Panc1 (cell line): ENCODE results near the gene NMRK1. TPM values are rescaled to one million over a fixed set of nuclear protein-coding genes. Genes with fewer than 3 reads are reported as not detected.

Experiments used
- ATAC-seq: fragments of 200-7000 bp; cut with Tn5 transposase; 2 replicates; pipeline ENCODE4 v1.9.1; 2020; ENCODE audit warnings: mild to moderate bottlenecking, moderate library complexity
- BruUV-seq: library from RNA; stranded (reverse); fragments of 400-500 nt; replicated peaks from 2 replicates; lab custom pipeline; 2021; lab: Mats Ljungman, UMichigan
- CTCF ChIA-PET: fragments of 300-600 bp; sonication (Branson Sonifier 250); formaldehyde crosslinking; loops from one replicate; lab custom pipeline; 2022; ENCODE audit warnings: antibody characterized with exemption; lab: Charles Lee
- POLR2A ChIA-PET: fragments of 300-600 bp; sonication (Branson Sonifier 250); formaldehyde crosslinking; loops from one replicate; lab custom pipeline; 2022; ENCODE audit warnings: antibody characterized with exemption; lab: Charles Lee
- DNase-seq: peaks from one replicate; pipeline ENCODE4 v3.0.0-alpha.2; 2010; ENCODE audit warnings: low read depth, low spot score
- H3K27ac ChIP-seq: 2 replicates; pipeline ENCODE4 v1.5.1; 2011; ENCODE audit warnings: mild to moderate bottlenecking, low read length, inconsistent platforms
- H3K27me3 ChIP-seq: fragments of 200-500 bp; sonication (Bioruptor generic); 2 replicates; pipeline ENCODE4 v1.6.0; 2014; ENCODE audit warnings: low read length, inconsistent platforms; ENCODE audit not compliant: control insufficient read depth, insufficient read depth
- H3K36me3 ChIP-seq: fragments of 200-500 bp; sonication (Bioruptor generic); 2 replicates; pipeline ENCODE4 v1.5.1; 2014; ENCODE audit warnings: inconsistent platforms, mild to moderate bottlenecking, low read length, moderate library complexity; ENCODE audit not compliant: control insufficient read depth, insufficient read depth
- H3K4me1 ChIP-seq: 2 replicates; pipeline ENCODE4 v1.5.1; 2011; ENCODE audit warnings: inconsistent platforms, mild to moderate bottlenecking, low read length, moderate library complexity; ENCODE audit not compliant: control insufficient read depth, insufficient read depth
- H3K4me3 ChIP-seq, 2 experiments: 2 replicates each; pipeline ENCODE4 v1.5.1; 2011 to 2012; ENCODE audit warnings: low read depth in 2 of 2, low read length in 2 of 2, mild to moderate bottlenecking in 2 of 2, inconsistent platforms in 1 of 2, moderate library complexity in 1 of 2
- H3K9me3 ChIP-seq: fragments of 200-500 bp; sonication (Bioruptor generic); 2 replicates; pipeline ENCODE4 v1.5.1; 2014; ENCODE audit warnings: low read depth, mild to moderate bottlenecking, inconsistent platforms, low read length, moderate library complexity; ENCODE audit not compliant: control insufficient read depth, insufficient read depth
- CTCF ChIP-seq: fragments of 450-650 bp; IDR thresholded peaks from 2 replicates; pipeline ENCODE4 v1.5.1; 2017; ENCODE audit warnings: mild to moderate bottlenecking
- POLR2AphosphoS5 ChIP-seq: IDR thresholded peaks from 2 replicates; pipeline ENCODE4 v1.6.1; 2012; ENCODE audit warnings: mild to moderate bottlenecking, low read depth, low read length, moderate library complexity
- SIN3A ChIP-seq: IDR thresholded peaks from 2 replicates; pipeline ENCODE4 v1.6.1; 2012; ENCODE audit warnings: low read depth, mild to moderate bottlenecking, low read length, moderate library complexity, borderline replicate concordance; ENCODE audit not compliant: insufficient read depth
- TCF7L2 ChIP-seq: IDR thresholded peaks from 2 replicates; pipeline ENCODE4 v1.6.1; 2011; ENCODE audit warnings: mild to moderate bottlenecking, low read depth, low read length, inconsistent platforms
- in situ Hi-C: cut with HindIII; loops from 2 replicates; pipeline ENCODE4 v1.10.0; 2016; ENCODE audit warnings: low sequenced_read_pairs, low pct_unique_long_range_greater_than_20kb
- intact Hi-C: fragments of 100-400 bp; cut with micrococcal nuclease; formaldehyde crosslinking; loops from one replicate; pipeline ENCODE4 v1.10.0; 2022; ENCODE audit not compliant: unreplicated experiment
- total RNA-seq: library from RNA; stranded (reverse); gene quantifications from one replicate; pipeline ENCODE4 v1.2.1, GENCODE V29; 2021; ENCODE audit not compliant: unreplicated experiment
- TF ChIP-seq, protein P1 (sequence below), 2 experiments: IDR thresholded peaks; 2 replicates each; pipeline ENCODE4 v1.6.1; 2011 to 2012; ENCODE audit warnings: low read depth in 2 of 2, control low read depth in 1 of 2, low read length in 1 of 2, mild to moderate bottlenecking in 1 of 2, moderate library complexity in 1 of 2; ENCODE audit not compliant: insufficient read depth in 1 of 2

NMRK1 gene
- total RNA-seq, 1 experiment from 2014 or later: 16.0 TPM

GRCh38 chr9:75130621-75131230, 42.8 kb upstream of the NMRK1 start:
- in situ Hi-C loops: no loop called here
- ChIA-PET POLR2A (interaction anchor here (0.7 kb wide), 1 partner anchor 877 kb away, joined by 3 read pairs; no protein-coding TSS in a partner anchor), CTCF (no interaction called here)
- TF ChIP-seq, protein P1, sequence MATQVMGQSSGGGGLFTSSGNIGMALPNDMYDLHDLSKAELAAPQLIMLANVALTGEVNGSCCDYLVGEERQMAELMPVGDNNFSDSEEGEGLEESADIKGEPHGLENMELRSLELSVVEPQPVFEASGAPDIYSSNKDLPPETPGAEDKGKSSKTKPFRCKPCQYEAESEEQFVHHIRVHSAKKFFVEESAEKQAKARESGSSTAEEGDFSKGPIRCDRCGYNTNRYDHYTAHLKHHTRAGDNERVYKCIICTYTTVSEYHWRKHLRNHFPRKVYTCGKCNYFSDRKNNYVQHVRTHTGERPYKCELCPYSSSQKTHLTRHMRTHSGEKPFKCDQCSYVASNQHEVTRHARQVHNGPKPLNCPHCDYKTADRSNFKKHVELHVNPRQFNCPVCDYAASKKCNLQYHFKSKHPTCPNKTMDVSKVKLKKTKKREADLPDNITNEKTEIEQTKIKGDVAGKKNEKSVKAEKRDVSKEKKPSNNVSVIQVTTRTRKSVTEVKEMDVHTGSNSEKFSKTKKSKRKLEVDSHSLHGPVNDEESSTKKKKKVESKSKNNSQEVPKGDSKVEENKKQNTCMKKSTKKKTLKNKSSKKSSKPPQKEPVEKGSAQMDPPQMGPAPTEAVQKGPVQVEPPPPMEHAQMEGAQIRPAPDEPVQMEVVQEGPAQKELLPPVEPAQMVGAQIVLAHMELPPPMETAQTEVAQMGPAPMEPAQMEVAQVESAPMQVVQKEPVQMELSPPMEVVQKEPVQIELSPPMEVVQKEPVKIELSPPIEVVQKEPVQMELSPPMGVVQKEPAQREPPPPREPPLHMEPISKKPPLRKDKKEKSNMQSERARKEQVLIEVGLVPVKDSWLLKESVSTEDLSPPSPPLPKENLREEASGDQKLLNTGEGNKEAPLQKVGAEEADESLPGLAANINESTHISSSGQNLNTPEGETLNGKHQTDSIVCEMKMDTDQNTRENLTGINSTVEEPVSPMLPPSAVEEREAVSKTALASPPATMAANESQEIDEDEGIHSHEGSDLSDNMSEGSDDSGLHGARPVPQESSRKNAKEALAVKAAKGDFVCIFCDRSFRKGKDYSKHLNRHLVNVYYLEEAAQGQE (IDR thresholded peaks at IDR 0.05; ENCODE audit: insufficient read depth in 1 of 2, low read depth in 2 of 2, low read length in 1 of 2): no peak
- TF ChIP-seq POLR2AphosphoS5 (no peak), TCF7L2 (no peak), CTCF (no peak), SIN3A (no peak)
- H3K4me3 ChIP-seq: no peak overlapping the region
- BruUV-seq: no TSS peak
- no peaks in the 10 kb centered on the region for H3K27me3 ChIP-seq
- intact Hi-C loops: no loop called here
- ATAC-seq (no peak), DNase-seq (no peak)
- H3K27ac ChIP-seq: no peak overlapping the region
- H3K9me3 ChIP-seq: no peaks in the 10 kb centered on the region
- H3K4me1 ChIP-seq: no peaks in the 10 kb centered on the region
- no peaks in the 10 kb centered on the region for H3K36me3 ChIP-seq

- Histone ChIP-seq H3K27ac (no peak overlapping the region), H3K9me3 (no peaks in the 10 kb centered on the region), H3K27me3 (no peaks in the 10 kb centered on the region), H3K36me3 (no peaks in the 10 kb centered on the region), H3K4me1 (no peaks in the 10 kb centered on the region), H3K4me3 (no peak overlapping the region)
- ChIA-PET POLR2A (no interaction called here), CTCF (no interaction called here)
- in situ Hi-C loops: no loop called here
- BruUV-seq: no TSS peak
- TF ChIP-seq, protein P1 (IDR thresholded peaks at IDR 0.05; ENCODE audit: insufficient read depth in 1 of 2, low read depth in 2 of 2, low read length in 1 of 2): no peak
- TF ChIP-seq CTCF (no peak), POLR2AphosphoS5 (no peak), SIN3A (no peak), TCF7L2 (no peak)
- intact Hi-C loops: no loop called here
- ATAC-seq (no peak), DNase-seq (no peak)
Observed at GRCh38 chr9:75130172-75130571, 42.2 kb upstream of the NMRK1 start.
